ENCODE measurements around the gene FRK.
"Not testable (repeated sequence)": the region's sequence is repeated elsewhere in the genome, so short reads cannot be mapped to it uniquely, and the experiment has no call there.

FRK gene

GRCh38 chr6:115899730-115900282 lies 160.9 kb downstream of the FRK start:
- Histone ChIP-seq H3K4me1 (ENCODE audit: insufficient read depth, low read length) (no peaks in the 10 kb centered on the region), H3K27me3 (ENCODE audit: insufficient read depth, low read length) (no peaks in the 10 kb centered on the region), H3K36me3 (ENCODE audit: insufficient read depth, low read length) (no peaks in the 10 kb centered on the region), H3K9me3 (ENCODE audit: insufficient read depth, low read depth, low read length) (no peaks in the 10 kb centered on the region), H3K9ac (ENCODE audit: low read depth, low read length) (no peak overlapping the region), H3K4me3 (ENCODE audit: low read length) (no peak overlapping the region), H3K27ac (ENCODE audit: low read depth, low read length) (no peak overlapping the region)
- WGBS, result 95% methylated on average over 4 of the region's 4 CpGs

- Histone ChIP-seq H3K4me3 (ENCODE audit: low read length) (no peak overlapping the region), H3K36me3 (ENCODE audit: insufficient read depth, low read length) (no peaks in the 10 kb centered on the region), H3K4me1 (ENCODE audit: insufficient read depth, low read length) (no peaks in the 10 kb centered on the region), H3K9me3 (ENCODE audit: insufficient read depth, low read depth, low read length) (no peaks in the 10 kb centered on the region), H3K27me3 (ENCODE audit: insufficient read depth, low read length) (no peaks in the 10 kb centered on the region), H3K9ac (ENCODE audit: low read depth, low read length) (no peak overlapping the region), H3K27ac (ENCODE audit: low read depth, low read length) (no peak overlapping the region)
- WGBS, result 60% methylated on average over 1 of the region's 1 CpG
These were observed 162.4 kb downstream of the FRK start for GRCh38 chr6:115898246-115898645.

GRCh38 chr6:115896538-115897129 lies 164.1 kb downstream of the FRK start:
- Histone ChIP-seq H3K36me3 (ENCODE audit: insufficient read depth, low read length) (no peaks in the 10 kb centered on the region), H3K27ac (ENCODE audit: low read depth, low read length) (no peak overlapping the region), H3K9ac (ENCODE audit: low read depth, low read length) (no peak overlapping the region), H3K9me3 (ENCODE audit: insufficient read depth, low read depth, low read length) (no peaks in the 10 kb centered on the region), H3K4me3 (ENCODE audit: low read length) (no peak overlapping the region), H3K27me3 (ENCODE audit: insufficient read depth, low read length) (no peaks in the 10 kb centered on the region), H3K4me1 (ENCODE audit: insufficient read depth, low read length) (no peaks in the 10 kb centered on the region)
- WGBS, result 88% methylated on average over 2 of the region's 2 CpGs

- Histone ChIP-seq H3K9ac (ENCODE audit: low read depth, low read length) (no peak overlapping the region), H3K27ac (ENCODE audit: low read depth, low read length) (no peak overlapping the region), H3K4me3 (ENCODE audit: low read length) (no peak overlapping the region), H3K36me3 (ENCODE audit: insufficient read depth, low read length) (no peaks in the 10 kb centered on the region), H3K9me3 (ENCODE audit: insufficient read depth, low read depth, low read length) (no peaks in the 10 kb centered on the region), H3K4me1 (ENCODE audit: insufficient read depth, low read length) (no peaks in the 10 kb centered on the region), H3K27me3 (ENCODE audit: insufficient read depth, low read length) (no peaks in the 10 kb centered on the region)
- 96% methylated on average over 7 of the region's 7 CpGs for WGBS
These were observed 166.2 kb downstream of the FRK start for GRCh38 chr6:115894426-115894992.

GRCh38 chr6:115891750-115892149 lies 168.9 kb downstream of the FRK start:
- H3K27me3 ChIP-seq (ENCODE audit: insufficient read depth, low read length), result no peaks in the 10 kb centered on the region
- H3K9ac ChIP-seq (ENCODE audit: low read depth, low read length), result no peak overlapping the region
- no peaks in the 10 kb centered on the region for H3K9me3 ChIP-seq (ENCODE audit: insufficient read depth, low read depth, low read length)
- H3K27ac ChIP-seq (ENCODE audit: low read depth, low read length), result no peak overlapping the region
- no peaks in the 10 kb centered on the region for H3K4me1 ChIP-seq (ENCODE audit: insufficient read depth, low read length)
- no peaks in the 10 kb centered on the region for H3K36me3 ChIP-seq (ENCODE audit: insufficient read depth, low read length)
- WGBS, result 96% methylated on average over 2 of the region's 2 CpGs
- H3K4me3 ChIP-seq (ENCODE audit: low read length), result no peak overlapping the region

GRCh38 chr6:115891111-115891669 lies 169.5 kb downstream of the FRK start:
- Histone ChIP-seq H3K27ac (ENCODE audit: low read depth, low read length) (no peak overlapping the region), H3K4me3 (ENCODE audit: low read length) (no peak overlapping the region), H3K36me3 (ENCODE audit: insufficient read depth, low read length) (no peaks in the 10 kb centered on the region)

GRCh38 chr6:115890238-115890637 lies 170.5 kb downstream of the FRK start:
- WGBS, result 96% methylated on average over 10 of the region's 10 CpGs
- H3K4me1 ChIP-seq (ENCODE audit: insufficient read depth, low read length), result no peaks in the 10 kb centered on the region
- no peak overlapping the region for H3K4me3 ChIP-seq (ENCODE audit: low read length)
- H3K9me3 ChIP-seq (ENCODE audit: insufficient read depth, low read depth, low read length), result no peaks in the 10 kb centered on the region
- H3K27ac ChIP-seq (ENCODE audit: low read depth, low read length), result no peak overlapping the region
- no peak overlapping the region for H3K9ac ChIP-seq (ENCODE audit: low read depth, low read length)
- H3K27me3 ChIP-seq (ENCODE audit: insufficient read depth, low read length), result no peaks in the 10 kb centered on the region
- no peaks in the 10 kb centered on the region for H3K36me3 ChIP-seq (ENCODE audit: insufficient read depth, low read length)

More at GRCh38 chr6:115891111-115891669, 169.5 kb downstream of the FRK start:
- H3K9ac ChIP-seq (ENCODE audit: low read depth, low read length), result no peak overlapping the region
- H3K9me3 ChIP-seq (ENCODE audit: insufficient read depth, low read depth, low read length), result no peaks in the 10 kb centered on the region
- H3K4me1 ChIP-seq (ENCODE audit: insufficient read depth, low read length), result no peaks in the 10 kb centered on the region
- H3K27me3 ChIP-seq (ENCODE audit: insufficient read depth, low read length), result no peaks in the 10 kb centered on the region

- not testable (repeated sequence) for H3K36me3 ChIP-seq (ENCODE audit: insufficient read depth, low read length)
These were observed 171.8 kb downstream of the FRK start for GRCh38 chr6:115888687-115889470.

GRCh38 chr6:115887891-115888290 lies 172.8 kb downstream of the FRK start:
- no peak overlapping the region for H3K9ac ChIP-seq (ENCODE audit: low read depth, low read length)
- no peaks in the 10 kb centered on the region for H3K9me3 ChIP-seq (ENCODE audit: insufficient read depth, low read depth, low read length)
- no peaks in the 10 kb centered on the region for H3K4me1 ChIP-seq (ENCODE audit: insufficient read depth, low read length)
- WGBS, result 84% methylated on average over 7 of the region's 7 CpGs
- no peaks in the 10 kb centered on the region for H3K36me3 ChIP-seq (ENCODE audit: insufficient read depth, low read length)
- H3K27ac ChIP-seq (ENCODE audit: low read depth, low read length), result no peak overlapping the region
- H3K4me3 ChIP-seq (ENCODE audit: low read length), result no peak overlapping the region
- H3K27me3 ChIP-seq (ENCODE audit: insufficient read depth, low read length), result no peaks in the 10 kb centered on the region

More at GRCh38 chr6:115888687-115889470, 171.8 kb downstream of the FRK start:
- WGBS, result 97% methylated on average over 38 of the region's 38 CpGs
- H3K27me3 ChIP-seq (ENCODE audit: insufficient read depth, low read length); H3K4me3 ChIP-seq (ENCODE audit: low read length); H3K4me1 ChIP-seq (ENCODE audit: insufficient read depth, low read length); H3K9ac ChIP-seq (ENCODE audit: low read depth, low read length); H3K27ac ChIP-seq (ENCODE audit: low read depth, low read length); H3K9me3 ChIP-seq (ENCODE audit: insufficient read depth, low read depth, low read length): not testable (repeated sequence)

- Histone ChIP-seq H3K9ac (ENCODE audit: low read depth, low read length) (no peak overlapping the region), H3K36me3 (ENCODE audit: insufficient read depth, low read length) (no peaks in the 10 kb centered on the region), H3K9me3 (ENCODE audit: insufficient read depth, low read depth, low read length) (no peaks in the 10 kb centered on the region), H3K27me3 (ENCODE audit: insufficient read depth, low read length) (no peaks in the 10 kb centered on the region), H3K27ac (ENCODE audit: low read depth, low read length) (no peak overlapping the region), H3K4me3 (ENCODE audit: low read length) (no peak overlapping the region), H3K4me1 (ENCODE audit: insufficient read depth, low read length) (no peaks in the 10 kb centered on the region)
- WGBS, result 91% methylated on average over 3 of the region's 4 CpGs
These were observed 174.9 kb downstream of the FRK start for GRCh38 chr6:115885636-115886366.
